Cardiac fibroblast (primary cell): ENCODE data around the gene CYP4F22.
"Not testable (repeated sequence)": the region's sequence is repeated elsewhere in the genome, so short reads cannot be mapped to it uniquely, and the experiment has no call there.

Source experiments
- DNase-seq, 2 donors: peaks; one replicate each; pipeline versions ENCODE4 v3.0.0 to v3.0.0-alpha.2; 2010; ENCODE audit warnings: low read depth in 2 of 2
- H3K4me3 ChIP-seq, 2 donors: replicated peaks in 1 of 2; 1 replicate in 1 of 2; 2 replicates in 1 of 2; pipeline ENCODE4 v1.5.1; 2011; ENCODE audit warnings: low read depth in 2 of 2, low read length in 2 of 2, mild to moderate bottlenecking in 2 of 2, moderate library complexity in 1 of 2
- CTCF ChIP-seq: IDR thresholded peaks from one replicate; pipeline ENCODE4 v1.5.1; 2011; ENCODE audit warnings: low read depth, mild to moderate bottlenecking, low read length, inconsistent platforms

The CYP4F22 gene

GRCh38 chr19:15498910-15499309 lies 9.4 kb upstream of the CYP4F22 start:
- H3K4me3 ChIP-seq, result no peak overlapping the region
- TF ChIP-seq CTCF, result no peak
- no peak for DNase-seq

GRCh38 chr19:15501596-15501995 lies 6.7 kb upstream of the CYP4F22 start:
- TF ChIP-seq CTCF, result no peak
- DNase-seq, result no peak
- H3K4me3 ChIP-seq, result no peak overlapping the region

- DNase-seq, result no peak
- H3K4me3 ChIP-seq, result no peak overlapping the region
- TF ChIP-seq CTCF, result no peak
Observed at GRCh38 chr19:15502264-15502663, 6.1 kb upstream of the CYP4F22 start.

- TF ChIP-seq CTCF, result no peak
- no peak for DNase-seq
- no peak overlapping the region for H3K4me3 ChIP-seq
Observed at GRCh38 chr19:15506074-15506571, 2.2 kb upstream of the CYP4F22 start.

GRCh38 chr19:15507068-15508034 lies 974 bp upstream of the CYP4F22 start:
- H3K4me3 ChIP-seq, result no peak overlapping the region
- DNase-seq, result no peak
- TF ChIP-seq CTCF, result no peak

- TF ChIP-seq CTCF, result no peak
- DNase-seq, result no peak
- H3K4me3 ChIP-seq, result no peak overlapping the region
Observed at GRCh38 chr19:15511671-15512424, 3.5 kb downstream of the CYP4F22 start.

GRCh38 chr19:15515227-15515625 lies 6.9 kb downstream of the CYP4F22 start:
- not testable (repeated sequence) for H3K4me3 ChIP-seq, DNase-seq
